Mucosa of descending colon (tissue), 3 donors: ENCODE measurements around the gene AFAP1. TPM values are rescaled to one million over a fixed set of nuclear protein-coding genes. Genes with fewer than 3 reads are reported as not detected.

Source experiments
- ATAC-seq: fragments of 200-7000 bp; cut with Tn5 transposase; one replicate; pipeline ENCODE4 v1.9.1; 2020; ENCODE audit warnings: mild to moderate bottlenecking, moderate library complexity
- DNase-seq, 3 donors: peaks; one replicate each; pipeline ENCODE4 v3.0.0-alpha.2; 2020
- H3K36me3 ChIP-seq: fragments of 200-600 bp; one replicate; pipeline ENCODE4 v1.8.0; 2021; ENCODE audit warnings: low read depth, mild to moderate bottlenecking
- H3K4me1 ChIP-seq: fragments of 200-600 bp; one replicate; pipeline ENCODE4 v1.8.0; 2021; ENCODE audit warnings: low read depth, mild to moderate bottlenecking
- H3K4me3 ChIP-seq: fragments of 200-600 bp; one replicate; pipeline ENCODE4 v1.8.0; 2021; ENCODE audit warnings: mild to moderate bottlenecking
- H3K9me3 ChIP-seq: fragments of 200-600 bp; one replicate; pipeline ENCODE4 v1.8.0; 2021; ENCODE audit warnings: mild to moderate bottlenecking
- intact Hi-C, 2 donors: fragments of 100-400 bp; cut with DNase I in 1 of 2; cut with micrococcal nuclease in 1 of 2; formaldehyde crosslinking; loops; one replicate each; pipeline versions ENCODE4 v1.11.0 to v1.11.1; 2022; cut with DNase I, micrococcal nuclease
- total RNA-seq, 3 donors: library from RNA; stranded (reverse); fragmentation: NEBNext Ultra II Directional in 2 of 3; extraction: Animal tissue kit (Norgen Biotek cat#: 25700) in 2 of 3; gene quantifications; one replicate each; pipeline versions ENCODE4 v1.2.1 to v1.2.4, GENCODE V29; 2021 to 2023
- TF ChIP-seq, protein P1 (sequence below): fragments of 200-600 bp; IDR thresholded peaks from one replicate; pipeline ENCODE4 v1.8.0; 2022; ENCODE audit warnings: antibody characterized with exemption, mild to moderate bottlenecking
- donor health status: DM: no; HTN: no; CAD: no; lungs with moderate emphysema.
- donor health status: DM: no; HTN: no; CAD: no.
- donor health status: DM: no; HTN: yes; CAD: no.

AFAP1 gene
- total RNA-seq, 3 donors from 2014 or later = 31.4 to 59.1 (median 37.1) TPM

DNA sequence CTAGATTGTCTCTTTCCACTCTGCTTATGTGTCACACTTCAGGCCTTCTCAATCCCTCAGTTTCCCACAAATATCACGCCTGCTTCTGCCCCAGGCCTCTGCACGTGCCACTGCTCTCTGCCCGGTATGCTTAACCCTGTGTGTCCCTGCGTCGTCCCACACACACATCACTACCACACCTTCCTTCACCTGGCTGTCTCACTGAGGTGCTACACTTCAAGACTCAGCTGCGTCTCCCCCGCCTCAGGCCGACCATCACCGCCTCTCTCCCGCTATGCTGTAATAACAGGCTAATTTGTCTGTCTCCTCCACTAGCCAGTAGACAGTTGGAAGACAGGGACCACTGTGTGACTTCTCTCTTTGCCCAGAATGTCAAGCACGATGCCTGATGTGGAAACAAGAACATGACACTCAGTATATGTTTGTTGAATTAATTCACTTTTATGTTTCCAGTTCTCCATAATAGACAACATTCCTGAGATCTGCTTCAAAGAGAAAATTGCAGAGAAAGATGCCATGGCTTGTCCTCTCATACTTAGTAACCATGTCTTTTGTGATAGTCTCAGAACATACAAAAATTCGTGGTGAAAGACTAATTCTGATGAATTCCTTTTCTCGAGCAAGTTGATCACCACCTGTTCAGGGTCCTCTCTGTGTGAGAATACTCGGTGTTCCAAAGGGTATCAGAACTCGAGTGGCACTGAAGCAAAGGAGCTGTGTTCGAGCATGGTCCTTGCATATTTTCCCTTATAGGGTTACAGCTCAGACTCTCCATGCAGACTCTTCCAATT, 54.2 kb downstream of the AFAP1 start:
- ATAC-seq = no peak

DNA sequence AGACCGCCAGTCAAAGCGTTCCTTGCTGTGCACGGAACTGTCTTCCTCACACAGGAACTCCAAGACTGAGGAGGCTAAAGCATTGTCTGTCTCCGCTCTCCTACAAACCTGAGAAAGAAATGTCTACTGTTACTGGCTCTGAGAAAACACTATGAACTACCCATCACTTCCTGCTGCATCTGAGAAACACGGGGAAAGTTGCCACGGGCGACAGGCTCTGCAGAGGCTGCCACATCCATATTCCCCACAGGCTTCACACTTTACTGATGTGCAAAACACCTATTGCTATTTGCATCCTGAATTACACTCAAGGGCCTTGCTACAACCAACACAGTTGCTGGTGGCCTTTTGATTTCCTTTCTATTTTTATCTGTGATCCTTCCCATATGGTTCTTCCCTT, 59.0 kb downstream of the AFAP1 start:
- H3K9me3 ChIP-seq = no peaks in the 10 kb centered on the region
- ATAC-seq (no peak), DNase-seq (no peak)
- no peaks in the 10 kb centered on the region for H3K4me1 ChIP-seq
- intact Hi-C loops = no loop called here
- TF ChIP-seq, protein P1, sequence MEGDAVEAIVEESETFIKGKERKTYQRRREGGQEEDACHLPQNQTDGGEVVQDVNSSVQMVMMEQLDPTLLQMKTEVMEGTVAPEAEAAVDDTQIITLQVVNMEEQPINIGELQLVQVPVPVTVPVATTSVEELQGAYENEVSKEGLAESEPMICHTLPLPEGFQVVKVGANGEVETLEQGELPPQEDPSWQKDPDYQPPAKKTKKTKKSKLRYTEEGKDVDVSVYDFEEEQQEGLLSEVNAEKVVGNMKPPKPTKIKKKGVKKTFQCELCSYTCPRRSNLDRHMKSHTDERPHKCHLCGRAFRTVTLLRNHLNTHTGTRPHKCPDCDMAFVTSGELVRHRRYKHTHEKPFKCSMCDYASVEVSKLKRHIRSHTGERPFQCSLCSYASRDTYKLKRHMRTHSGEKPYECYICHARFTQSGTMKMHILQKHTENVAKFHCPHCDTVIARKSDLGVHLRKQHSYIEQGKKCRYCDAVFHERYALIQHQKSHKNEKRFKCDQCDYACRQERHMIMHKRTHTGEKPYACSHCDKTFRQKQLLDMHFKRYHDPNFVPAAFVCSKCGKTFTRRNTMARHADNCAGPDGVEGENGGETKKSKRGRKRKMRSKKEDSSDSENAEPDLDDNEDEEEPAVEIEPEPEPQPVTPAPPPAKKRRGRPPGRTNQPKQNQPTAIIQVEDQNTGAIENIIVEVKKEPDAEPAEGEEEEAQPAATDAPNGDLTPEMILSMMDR = no peak
- H3K36me3 ChIP-seq = no peaks in the 10 kb centered on the region
- no peak overlapping the region for H3K4me3 ChIP-seq

More for the DNA sequence above, 54.2 kb downstream of the AFAP1 start:
- no peak overlapping the region for H3K4me3 ChIP-seq
- intact Hi-C loops = no loop called here
- H3K9me3 ChIP-seq = peaks cover 7% of the 10 kb centered on the region
- TF ChIP-seq, protein P1 = no peak
- no peaks in the 10 kb centered on the region for H3K36me3 ChIP-seq
- H3K4me1 ChIP-seq = peaks cover 12% of the 10 kb centered on the region
- no peak for DNase-seq

DNA sequence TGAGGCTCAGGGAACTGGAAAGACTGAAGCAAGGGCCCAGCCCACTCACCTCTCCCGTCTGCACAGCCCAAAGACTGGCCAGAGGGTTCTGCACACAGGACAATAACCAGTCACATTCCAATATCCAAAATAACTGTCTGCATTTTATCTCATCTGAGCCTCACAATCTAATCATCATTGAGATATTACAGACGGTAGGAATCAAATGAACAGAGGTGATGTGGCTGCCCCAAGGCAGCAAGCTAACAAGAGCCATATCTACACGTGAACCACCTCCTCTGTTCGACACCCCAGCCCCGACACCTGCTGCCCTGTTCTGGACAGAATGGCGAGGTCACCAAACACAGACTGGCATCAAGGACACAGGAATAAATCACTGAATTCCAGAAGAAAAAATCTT, 60.5 kb downstream of the AFAP1 start:
- H3K9me3 ChIP-seq = no peaks in the 10 kb centered on the region
- ATAC-seq = no peak

DNA sequence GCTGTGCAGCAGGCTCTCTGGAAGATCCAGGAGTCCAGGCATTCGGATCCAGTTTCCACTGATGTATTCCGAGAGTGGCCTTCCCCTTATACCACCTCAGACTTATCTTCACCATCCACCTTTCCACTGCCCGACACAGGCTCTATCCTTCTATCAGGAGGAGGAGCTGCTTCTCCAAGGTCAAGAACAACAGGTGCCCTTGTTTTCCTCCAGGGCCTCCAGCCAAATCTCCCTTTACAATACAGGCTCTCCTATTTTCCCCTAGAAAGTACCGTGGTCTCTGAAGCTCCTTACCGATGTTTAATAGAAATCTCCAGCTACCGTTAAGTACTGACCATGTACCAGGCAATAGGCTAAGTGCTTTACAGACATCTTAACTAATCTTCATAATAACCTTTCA, 61.3 kb downstream of the AFAP1 start:
- no peak for ATAC-seq
- Histone ChIP-seq H3K4me3 (no peak overlapping the region), H3K4me1 (no peaks in the 10 kb centered on the region), H3K36me3 (no peaks in the 10 kb centered on the region), H3K9me3 (no peaks in the 10 kb centered on the region)
- intact Hi-C loops = no loop called here
- DNase-seq = no peak
- TF ChIP-seq, protein P1 = no peak

More for the DNA sequence above, 60.5 kb downstream of the AFAP1 start:
- intact Hi-C loops = no loop called here
- Histone ChIP-seq H3K36me3 (no peaks in the 10 kb centered on the region), H3K4me3 (no peak overlapping the region), H3K4me1 (no peaks in the 10 kb centered on the region)
- no peak for DNase-seq
- TF ChIP-seq, protein P1 = no peak

DNA sequence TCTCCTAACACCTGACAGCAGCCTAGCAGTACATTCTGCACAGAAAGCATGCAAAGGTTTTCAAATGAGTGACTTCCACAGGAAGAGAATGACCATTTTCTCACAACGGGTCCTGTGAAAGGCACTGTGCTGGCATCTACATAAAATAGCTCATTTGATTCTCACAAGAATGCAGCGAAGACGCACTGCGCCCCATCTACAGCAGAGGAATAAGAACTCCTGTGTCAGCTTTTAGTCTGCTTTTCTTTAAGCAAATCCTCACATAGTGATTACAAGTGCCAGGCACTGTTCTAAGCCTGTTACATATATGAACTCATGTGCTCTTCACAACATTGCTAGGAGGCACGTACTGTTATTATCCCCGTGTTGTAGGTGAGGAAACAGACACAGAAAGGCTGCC, 62.5 kb downstream of the AFAP1 start:
- H3K4me1 ChIP-seq = no peaks in the 10 kb centered on the region
- H3K36me3 ChIP-seq = no peaks in the 10 kb centered on the region
- TF ChIP-seq, protein P1 = no peak
- no peak for ATAC-seq
- no peaks in the 10 kb centered on the region for H3K9me3 ChIP-seq
- H3K4me3 ChIP-seq = no peak overlapping the region
- intact Hi-C loops = no loop called here
- DNase-seq = no peak
